Activated CD8-positive, alpha-beta memory T cell treated with anti-CD3 and anti-CD28 coated beads for 4 hours (primary cell): Measurements from ENCODE around the gene CRB3.

Experiments used
- DNase-seq, 2 donors: peaks; one replicate each; pipeline ENCODE4 v3.0.0-alpha.2; 2020; ENCODE audit warnings: low read depth in 2 of 2

CRB3 gene

DNA sequence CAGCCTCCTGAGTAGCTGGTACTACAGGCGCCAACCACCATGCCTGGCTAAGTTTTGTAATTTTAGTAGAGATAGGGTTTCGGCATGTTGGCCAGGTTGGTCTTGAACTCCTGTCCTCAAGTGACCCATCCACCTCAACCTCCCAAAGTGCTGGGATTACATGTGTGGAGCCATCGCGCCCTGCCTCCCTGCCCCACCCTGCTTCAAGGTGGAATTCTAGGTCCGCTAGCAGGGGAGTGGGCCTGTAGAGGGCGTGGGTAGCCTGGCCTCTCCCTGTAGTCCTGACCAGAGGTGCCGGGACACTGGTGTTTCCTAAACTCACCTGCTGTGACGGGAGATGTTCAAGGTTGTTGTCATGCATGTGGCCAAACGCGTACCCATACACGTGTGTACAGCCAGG, 30.9 kb upstream of the CRB3 start:
- DNase-seq: no peak

DNA sequence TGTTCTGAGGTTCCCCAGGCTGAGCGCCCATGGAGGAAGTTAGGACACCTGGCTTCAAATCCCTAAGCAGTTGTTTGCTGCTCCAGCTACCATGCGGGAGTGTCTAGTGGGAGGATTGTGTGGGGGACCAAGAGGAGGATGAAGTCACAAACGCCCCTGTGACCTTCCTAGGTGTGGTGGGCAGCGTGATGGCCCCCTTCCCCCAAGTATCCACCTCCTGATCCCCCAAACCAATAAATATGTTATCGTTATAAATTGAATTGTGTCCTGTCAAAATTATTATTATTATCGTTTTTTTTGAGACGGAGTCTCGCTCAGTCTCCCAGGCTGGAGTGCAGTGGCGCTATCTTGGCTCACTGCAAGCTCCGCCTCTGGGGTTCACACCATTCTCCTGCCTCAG, 30.4 kb upstream of the CRB3 start, which contains the start of gene SLC25A41:
TSS of gene SLC25A41 (minus strand) at position 101 of the 400 bp plus-strand sequence. CDS start at position 31, 70 bp downstream.
- DNase-seq: no peak

GRCh38 chr19:6439743-6440142, 24.3 kb upstream of the CRB3 start:
- no peak for DNase-seq

DNA sequence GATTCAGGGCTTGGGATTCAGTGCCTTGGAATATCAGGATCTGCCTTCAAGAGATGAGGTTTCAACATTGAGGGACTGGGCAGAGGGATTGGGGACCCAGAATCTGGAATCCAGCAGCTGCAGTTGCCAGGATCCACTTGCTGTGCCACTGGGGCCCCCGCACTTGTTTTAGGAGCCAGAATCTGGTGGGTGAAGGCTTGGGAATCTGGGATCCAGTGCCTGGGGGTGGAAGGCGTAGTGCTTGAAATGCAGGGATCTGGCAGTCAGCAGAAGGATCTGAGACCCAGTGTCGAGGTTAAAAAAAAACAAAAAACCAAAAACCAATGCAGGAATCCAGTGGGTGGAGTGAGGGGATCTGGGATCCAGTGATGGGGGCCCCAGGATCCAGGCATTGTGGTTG, 23.2 kb upstream of the CRB3 start:
- DNase-seq: no peak

DNA sequence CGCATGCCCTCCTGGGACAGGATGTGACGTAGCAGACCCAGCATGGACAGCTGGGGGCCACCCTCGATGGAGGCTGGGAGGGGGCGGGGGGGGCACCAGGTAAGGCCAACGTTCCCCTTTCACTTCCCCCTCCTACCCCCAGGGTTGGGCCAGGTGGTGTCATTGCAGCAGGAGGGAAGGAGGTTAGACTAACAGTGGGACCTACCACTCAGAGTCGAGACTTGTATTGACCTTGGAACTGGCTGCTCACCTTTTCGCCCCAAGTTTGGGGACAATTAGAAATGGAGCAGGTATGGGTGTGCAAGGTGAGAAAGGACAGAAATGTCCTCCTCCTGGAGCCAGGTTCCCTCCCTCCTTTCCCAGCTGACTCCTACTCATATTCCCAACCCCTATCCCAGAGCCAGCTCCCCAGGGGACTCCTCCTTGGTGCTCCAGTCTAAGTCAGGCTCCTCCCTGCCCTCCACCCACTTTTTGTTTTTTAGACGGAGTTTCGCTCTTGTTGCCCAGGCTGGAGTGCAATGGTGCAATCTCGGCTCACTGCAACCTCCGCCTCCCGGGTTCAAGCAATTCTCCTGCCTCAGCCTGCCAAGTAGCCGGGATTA, 21.9 kb upstream of the CRB3 start:
- no peak for DNase-seq

DNA sequence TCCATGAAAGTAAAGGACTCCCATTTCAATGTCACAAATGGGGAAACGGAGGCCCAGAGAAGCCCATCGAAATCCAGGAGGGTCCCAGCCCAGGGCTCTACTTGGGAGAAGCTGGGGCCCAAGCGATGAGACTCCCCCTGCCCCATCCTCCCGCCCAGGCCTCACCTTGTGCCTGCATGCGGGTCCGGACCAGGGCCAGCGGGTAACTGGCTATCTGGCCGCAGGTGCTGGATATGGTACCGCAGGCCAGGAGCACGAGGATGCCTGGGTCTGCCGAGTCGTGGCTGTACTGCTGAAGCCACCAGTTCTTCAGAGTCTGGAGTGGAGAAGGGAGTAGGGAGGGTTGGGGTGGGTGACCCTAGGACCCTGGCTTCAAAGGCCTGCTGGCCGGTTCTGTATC, 20.1 kb upstream of the CRB3 start:
- no peak for DNase-seq

GRCh38 chr19:6446452-6446851, 17.6 kb upstream of the CRB3 start:
- no peak for DNase-seq

- no peak for DNase-seq
Measured at GRCh38 chr19:6448045-6448444, 16.0 kb upstream of the CRB3 start.

DNA sequence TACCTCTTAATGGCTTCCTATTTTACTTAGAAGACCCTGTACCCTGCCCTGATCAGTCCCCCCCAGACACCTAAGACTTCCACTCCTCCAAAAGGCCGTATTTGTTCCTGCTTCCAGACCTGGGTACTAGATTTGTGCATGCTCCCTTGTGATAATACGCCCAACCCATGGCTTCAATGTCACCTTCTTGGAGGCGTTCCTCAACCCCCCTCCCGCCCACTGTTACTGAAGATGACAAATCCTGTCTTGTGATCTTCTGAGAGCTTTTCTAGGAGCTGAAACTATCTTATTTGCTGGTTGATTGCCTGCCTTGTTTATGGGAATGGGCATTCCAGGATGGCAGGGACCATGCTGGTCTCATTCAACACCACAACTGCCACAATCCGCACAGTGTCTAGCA, 13.9 kb upstream of the CRB3 start:
- DNase-seq: no peak

DNA sequence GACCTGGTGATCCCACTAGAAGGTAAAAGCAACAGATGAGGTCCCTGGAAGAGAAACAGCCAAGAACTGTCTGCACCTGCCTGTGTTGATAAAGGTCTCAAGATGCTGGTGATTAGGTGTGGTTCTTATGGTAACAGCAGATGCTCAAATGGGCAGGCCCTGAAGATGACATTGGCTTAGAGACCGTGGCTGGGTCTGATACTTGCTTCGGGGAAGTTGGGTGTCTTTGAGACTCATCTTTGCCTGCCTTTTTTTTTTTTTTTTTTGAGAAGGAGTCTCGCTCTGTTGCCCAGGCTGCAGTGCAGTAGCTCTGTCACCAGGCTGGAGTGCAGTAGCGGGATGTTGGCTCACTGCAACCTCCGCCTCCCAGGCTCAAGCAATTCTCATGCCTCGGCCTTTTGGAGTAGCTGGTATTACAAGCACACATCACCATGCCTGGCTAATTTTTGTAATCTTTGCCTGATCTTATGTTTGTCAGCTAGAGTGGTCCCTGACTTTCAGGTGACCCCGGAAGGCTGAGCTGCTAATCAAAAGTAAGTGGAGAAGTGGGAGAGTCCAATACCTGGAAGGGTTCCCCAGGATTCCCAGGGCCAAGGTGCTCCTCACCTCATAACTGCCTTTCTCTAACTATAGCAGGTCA, 12.4 kb upstream of the CRB3 start:
- DNase-seq: no peak

- DNase-seq: no peak
Measured at GRCh38 chr19:6452223-6452614, 11.9 kb upstream of the CRB3 start.

DNA sequence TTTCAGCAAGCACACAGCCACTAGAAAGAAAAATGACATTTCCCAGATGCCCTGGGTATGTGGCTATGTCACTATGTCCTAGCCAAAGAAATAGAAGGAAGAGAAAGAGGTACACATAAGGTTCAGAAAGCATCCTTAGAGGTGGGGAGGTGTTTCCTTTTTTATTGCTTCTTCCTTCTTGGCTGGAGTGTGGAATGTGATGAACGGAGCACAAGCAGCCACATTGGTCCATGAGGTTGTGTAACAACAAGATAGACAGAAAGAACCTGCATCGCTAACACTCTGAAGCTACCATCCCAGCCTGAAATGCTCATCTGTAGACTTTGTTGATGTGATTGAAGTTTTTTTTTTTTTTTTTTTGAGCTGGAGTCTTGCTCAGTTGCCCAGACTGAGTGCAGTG, 11.2 kb upstream of the CRB3 start:
- DNase-seq: no peak

- DNase-seq: no peak
Measured at GRCh38 chr19:6453951-6454565, 10.0 kb upstream of the CRB3 start.

GRCh38 chr19:6455924-6456323, 8.1 kb upstream of the CRB3 start:
- DNase-seq: no peak

DNA sequence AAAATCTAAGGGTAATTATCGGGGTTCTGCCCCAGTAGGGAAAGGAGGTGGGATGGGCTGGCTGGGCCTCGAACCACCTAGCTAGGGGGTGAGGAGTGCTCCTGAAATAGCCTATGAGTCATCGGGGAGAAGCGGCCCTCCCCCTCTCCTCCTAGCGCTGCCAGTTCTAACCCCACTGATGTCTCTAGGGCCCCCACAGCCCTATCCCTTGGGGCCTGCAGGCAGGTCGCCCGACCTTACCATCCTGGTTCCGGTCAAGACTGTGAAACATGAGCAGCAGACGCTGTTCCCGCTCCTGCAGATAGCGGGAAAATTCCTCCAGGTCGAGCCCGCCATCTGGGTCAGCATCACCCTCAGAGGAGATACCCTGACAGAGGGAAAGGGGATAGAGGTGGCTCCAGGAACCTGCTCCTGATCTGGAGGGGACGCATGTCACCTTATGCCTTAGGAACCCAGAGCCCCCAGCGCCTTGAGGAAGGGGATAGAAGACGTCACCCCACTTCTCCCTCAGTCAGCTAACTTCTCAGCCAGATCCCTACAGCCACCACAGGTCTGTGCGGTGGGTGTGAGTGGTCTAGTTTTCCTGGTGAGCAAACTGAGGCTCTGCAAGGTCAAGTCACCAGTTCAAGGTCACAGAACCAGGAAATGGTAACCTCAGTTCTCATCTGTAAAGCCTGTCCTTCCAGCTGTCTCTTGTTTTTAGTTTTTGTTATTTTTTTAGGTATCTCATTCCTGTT, 5.9 kb upstream of the CRB3 start:
- no peak for DNase-seq

DNA sequence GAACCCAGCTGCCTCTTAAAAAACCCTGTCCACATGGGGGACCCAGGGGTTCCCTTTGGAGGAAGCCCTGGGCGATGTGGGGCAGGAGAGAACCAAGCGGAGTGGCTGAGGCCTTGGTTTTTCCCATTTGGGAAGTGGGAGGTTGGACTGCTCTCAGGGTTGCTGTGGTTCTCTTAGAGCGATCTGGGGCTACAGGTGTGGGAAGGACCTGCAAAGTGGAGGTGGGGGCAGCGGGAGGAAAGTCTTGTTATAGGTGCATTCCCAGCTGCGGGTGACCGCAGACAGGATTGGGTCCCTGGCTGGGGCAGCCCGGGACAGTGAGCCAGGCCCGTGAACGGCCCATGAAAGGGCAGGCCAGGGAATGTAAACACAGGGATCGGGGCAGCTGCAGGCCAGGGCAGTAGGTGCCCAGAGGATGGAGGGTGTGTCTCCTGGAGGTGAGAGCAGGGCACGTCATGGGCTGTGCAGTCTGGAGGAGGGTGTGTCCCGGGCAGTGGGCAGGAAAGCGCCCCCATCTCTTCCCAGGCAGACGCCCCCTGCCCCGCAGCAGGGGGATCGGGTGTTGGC, 5.3 kb upstream of the CRB3 start:
- no peak for DNase-seq

GRCh38 chr19:6459262-6460098, 4.6 kb upstream of the CRB3 start, which contains the start of gene SLC25A23:
Gene SLC25A23 (minus strand): TSS chr19:6459792. CDS start chr19:6459628, 164 bp downstream.
- peak in 1 of 2 donors; percentile 30 for DNase-seq

DNA sequence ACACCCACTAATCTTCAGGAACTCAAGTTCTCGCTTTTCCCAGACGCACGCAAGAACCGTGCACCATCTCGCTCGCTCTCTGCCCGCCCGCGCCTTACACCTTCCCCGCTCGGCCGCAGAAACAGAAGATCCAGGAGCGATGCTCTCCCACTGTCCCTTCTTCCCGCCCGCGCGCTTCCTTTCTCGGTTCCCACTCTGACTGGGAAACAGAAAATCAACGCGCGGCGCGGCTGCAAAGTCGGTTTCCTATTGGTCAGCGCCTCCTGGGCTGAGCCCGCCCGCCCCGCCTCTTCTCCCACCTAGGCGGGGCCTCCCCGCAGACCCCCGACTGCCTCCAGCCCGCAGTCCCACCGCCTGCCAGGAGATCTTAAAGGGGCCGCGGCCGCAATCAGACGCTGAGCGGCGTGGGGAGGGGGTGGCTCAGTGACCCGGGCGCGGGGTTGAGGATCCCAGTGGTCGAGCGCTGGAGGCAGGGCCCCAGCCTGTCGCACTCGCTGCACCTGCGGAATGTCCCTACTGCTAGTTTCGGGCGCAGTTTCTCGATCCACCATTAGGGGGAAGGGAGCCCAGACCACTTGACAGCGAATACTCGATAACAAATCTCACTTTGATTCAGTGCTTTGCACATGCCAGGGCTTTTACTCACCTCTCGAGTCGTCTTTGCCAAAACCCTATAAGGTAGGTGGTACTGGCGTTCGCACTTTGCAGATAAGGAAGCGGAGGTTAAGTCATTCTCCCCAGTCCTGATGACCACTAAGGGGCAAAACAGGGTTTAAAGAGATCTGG, 3.8 kb upstream of the CRB3 start:
- peak; percentile 91 to 93 for DNase-seq

GRCh38 chr19:6465006-6465405, 935 bp downstream of the CRB3 start:
- DNase-seq: no peak

- no peak for DNase-seq
Measured at GRCh38 chr19:6465663-6466062, 1.6 kb downstream of the CRB3 start.
